GM19397 (cell line): ENCODE results near the gene SPHK1.

ENCODE experiments used
- ATAC-seq: cut with Tn5 transposase; IDR thresholded peaks from one replicate; pipeline ENCODE4 v1.9.1; 2021; ENCODE audit warnings: mild to moderate bottlenecking, moderate library complexity; ENCODE audit not compliant: unreplicated experiment

Gene SPHK1

DNA sequence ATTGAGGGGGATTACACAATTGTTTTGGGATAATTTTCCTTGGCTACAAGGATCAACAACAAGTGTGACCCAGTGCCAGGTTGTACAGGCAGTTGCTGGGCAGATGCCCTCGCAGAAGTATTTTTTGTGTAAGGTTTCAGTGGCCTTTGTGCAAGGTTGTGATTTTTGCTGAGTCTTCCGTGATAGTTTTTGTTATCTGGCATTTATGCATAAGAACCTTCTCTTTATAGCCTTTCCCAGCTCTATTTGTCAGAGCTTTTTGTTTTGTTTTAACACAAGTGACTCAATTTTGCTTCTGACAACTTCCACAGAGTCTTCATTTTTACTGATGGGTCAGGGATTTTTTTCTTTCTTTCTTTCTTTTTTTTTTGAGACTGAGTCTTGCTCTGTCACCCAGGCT is 23.9 kb upstream of the SPHK1 start:
- ATAC-seq = no peak

DNA sequence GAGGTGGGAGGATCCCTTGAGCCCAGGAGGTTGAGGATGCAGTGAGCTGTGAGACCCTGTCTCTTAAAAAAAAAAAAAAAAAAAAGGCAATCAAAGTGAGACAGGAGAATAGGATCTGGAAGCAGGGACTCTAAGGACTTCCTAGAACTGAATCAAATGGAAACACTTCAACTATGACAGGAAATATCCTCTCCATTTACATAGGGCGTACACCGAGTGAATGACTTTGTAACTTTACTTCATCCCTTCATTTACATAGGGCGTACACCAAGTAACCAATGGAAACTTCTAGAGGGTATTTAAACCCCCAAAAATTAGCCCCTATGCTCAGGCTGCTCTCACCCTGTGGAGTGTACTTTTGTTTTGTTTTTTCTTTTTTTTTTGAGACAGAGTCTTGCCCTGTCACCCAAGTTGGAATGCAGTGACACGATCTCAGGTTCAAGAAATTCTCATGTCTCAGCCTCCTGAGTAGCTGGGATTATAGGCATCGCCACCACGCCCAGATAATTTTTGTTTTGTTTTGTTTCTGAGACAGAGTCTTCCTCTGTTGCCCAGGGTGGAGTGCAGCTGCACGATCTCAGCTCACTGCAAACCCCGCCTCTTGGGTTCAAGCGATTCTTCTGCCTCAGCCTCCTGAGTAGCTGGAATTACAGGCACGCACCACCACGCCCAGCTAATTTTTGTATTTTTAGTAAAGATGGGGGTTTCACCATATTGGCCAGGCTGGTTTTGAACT is 21.1 kb upstream of the SPHK1 start:
- no peak for ATAC-seq

DNA sequence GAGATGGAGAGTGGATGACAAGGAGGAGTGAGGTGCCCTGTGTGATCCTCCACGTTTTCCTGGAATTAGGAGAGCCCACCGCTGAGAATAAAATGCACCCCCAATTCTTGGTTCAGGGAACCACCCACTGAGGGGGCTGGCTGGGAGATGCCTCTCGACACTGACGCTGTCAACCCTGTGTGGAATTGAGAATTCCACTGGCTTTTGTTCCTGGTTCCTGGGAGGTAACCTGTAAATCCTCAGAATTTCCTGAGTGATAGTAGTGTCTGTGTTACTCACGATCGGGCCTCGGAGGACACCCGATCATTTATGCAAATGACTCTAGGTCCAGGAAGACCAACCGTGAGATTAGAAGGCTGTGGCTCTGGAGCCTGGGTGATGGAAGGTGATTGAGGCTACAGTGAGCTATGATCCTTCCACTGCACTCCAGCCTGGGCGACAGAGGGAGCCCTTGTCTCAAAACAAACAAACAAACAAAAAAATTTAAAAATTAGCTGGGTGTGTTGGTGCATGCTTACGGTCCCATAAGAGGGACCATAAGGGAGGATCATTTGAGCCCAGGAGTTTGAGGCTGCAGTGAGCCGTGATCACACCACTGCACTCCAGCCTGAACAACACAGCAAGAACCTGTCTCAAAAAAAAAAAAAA is 19.0 kb upstream of the SPHK1 start:
- no peak for ATAC-seq

DNA sequence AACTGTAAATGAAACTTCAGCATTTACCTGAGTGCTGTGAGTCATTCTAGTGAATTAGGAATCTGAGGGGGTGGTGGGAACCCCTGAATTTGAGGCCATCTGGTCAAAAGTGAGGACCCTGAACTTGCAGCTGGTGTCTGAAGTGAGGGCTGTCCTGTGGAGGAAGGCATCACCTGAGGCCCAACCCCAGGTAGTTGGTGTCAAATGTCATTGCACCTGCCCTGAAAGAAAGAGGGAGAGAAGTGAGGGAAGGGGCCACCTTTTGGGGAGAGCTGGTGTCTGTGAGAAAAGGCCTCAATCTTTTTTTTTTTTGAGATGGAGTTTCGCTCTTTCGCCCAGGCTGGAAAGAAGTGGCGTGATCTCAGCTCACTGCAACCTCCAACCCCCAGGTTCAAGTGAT is 18.2 kb upstream of the SPHK1 start:
- ATAC-seq = no peak

DNA sequence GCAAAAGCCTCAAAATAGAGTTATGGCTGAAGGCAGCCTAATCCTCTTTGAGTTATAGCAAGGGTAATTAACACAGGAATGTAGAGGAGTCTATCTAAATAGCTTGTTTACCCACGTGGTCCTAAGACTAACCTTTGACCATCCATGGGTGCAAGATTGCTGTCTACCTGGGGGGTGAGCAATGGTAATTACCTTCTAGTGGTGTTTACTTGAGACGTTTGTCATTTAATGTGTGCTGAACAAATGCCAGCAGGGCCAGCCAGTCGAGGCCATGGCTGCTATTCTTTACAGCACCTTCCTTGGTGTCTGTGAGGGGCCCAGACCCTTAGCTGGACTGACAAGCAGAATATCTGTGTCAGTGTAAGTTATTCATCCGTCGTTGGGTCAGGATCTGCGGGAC is 16.8 kb upstream of the SPHK1 start:
- ATAC-seq = no peak

DNA sequence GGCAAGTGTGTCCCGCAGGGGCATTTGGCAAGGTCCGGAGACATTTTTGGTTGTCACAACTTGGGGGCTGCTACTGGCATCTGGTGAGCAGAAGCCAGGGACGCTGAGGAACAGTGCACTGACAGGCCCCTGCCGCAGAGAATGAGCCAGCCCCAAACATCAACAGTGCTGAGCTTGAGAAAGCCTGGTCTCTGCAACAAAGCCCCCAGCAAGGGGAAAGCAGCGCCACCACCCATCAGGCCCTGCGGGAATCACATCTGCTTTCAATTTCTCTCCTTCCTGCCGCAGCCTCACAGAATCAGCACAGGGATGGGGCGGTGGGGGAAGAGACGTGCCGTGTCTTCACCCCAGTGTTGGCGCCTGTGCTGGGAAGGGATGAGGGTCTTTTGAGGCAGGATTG is 15.9 kb upstream of the SPHK1 start:
- ATAC-seq = no peak

DNA sequence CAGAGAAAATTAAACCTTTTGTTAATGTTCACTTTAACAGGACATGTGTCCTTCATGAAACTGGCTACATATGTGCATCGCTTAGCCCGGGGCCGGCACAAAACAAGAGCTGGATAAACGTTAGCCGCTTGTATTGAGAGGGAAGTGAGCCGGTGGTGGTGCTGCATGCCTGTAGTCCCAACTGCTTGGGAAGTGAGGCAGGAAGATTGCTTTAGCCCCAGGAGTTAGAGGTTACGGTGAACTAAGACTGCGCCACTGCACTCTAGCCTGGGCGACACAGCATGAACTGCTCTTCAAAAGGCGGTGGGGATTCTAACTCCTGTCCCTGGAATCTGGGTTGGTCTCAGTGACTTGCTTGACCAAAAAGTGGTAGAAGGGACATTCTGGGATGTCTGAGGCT is 15.0 kb upstream of the SPHK1 start:
- no peak for ATAC-seq

DNA sequence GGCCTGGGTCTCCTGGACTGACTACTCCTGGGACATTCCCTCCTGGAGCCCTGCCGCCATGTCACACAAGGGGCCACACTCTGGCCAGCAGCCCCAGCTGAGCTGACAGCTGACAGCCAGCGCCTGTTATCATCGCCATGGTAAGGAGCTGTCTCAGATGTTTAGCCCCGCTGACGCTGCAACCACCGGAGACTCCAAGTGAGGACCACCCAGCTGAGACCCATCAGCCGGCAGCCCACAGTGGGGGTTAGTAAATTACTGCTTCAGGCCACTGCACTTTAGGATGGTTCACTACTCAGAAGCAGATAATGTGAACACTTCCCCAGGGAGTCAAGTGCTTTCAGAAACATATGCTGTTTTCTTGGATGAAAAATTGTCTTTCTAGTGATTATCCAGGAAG is 14.6 kb upstream of the SPHK1 start:
- ATAC-seq = no peak

DNA sequence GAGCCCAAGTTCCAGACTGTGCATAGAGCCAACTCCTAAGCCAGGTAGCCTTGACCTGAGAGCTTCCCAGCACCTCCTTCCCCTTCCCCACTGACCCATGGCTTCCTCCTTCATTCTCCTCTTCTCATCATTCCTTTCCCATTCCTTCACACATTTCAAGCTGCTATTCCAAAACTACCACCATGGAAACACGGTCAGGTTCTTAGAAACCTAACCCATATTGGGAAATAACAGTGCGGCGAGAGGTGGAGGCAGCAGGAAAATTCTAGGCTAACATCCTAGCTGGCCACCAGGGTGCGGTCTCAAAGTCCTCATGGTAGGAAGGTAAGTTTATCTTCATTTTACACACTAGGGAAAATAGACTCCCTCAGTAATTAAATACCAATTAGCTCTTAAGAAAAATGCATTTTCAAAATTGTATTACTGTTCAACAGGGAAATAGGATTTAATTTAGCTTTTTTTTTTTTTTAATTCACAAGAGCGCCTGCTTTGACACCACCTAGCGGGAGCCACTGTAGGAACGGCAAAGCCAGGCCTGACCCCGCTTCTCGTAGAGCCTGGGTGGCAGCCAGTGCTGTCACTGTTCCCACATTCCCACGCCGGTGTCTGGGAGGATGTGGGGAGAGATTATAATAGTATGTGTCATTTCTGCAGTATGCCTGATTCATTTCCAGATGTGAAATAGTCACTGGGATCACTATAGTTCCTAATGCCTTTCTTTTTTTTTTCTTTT is 14.0 kb upstream of the SPHK1 start:
- ATAC-seq = no peak

DNA sequence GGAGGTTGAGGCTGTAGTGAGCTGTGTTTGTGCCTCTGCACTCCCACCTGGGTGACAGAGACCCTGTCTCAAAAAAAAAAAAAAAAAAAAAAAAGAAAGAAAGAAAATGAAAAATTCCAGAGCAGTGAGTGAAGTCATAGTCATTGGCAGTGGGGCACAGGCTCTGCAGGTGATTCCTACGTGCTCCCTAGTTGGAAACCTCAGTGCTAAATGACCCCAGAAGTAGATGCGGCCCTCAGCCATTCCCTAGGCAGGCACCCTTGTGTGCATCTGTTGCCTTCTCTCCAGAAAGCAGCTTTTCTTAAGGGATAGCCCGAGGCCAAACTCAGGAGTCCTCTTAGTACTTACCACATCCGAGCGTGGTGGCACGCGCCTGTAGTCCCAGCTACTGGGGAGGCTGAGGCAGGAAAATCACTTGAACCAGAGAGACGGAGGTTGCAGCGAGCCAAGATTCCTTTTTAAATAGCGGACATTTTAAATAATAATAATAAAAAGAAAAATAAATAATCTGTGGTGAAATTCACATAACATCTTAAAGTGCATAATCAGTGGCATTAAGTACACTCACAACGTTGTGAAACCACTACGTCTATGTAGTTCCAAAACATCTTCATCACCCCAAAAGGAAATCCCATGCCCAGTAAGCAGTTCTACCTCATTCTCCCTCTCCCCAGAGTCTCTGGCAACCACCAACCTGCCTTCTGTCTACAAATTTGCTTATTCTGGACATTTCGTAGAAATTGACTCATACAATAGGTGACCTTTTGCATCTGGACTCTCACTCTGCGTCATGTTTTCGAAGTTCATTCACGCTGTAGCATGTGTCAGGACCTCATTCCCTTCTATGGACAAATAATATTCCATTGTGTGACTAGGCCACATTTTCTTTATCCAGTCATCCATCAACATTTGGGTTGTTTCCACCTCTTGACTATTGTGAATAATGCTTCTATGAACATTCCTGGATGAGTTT is 12.5 kb upstream of the SPHK1 start:
- ATAC-seq = no peak

DNA sequence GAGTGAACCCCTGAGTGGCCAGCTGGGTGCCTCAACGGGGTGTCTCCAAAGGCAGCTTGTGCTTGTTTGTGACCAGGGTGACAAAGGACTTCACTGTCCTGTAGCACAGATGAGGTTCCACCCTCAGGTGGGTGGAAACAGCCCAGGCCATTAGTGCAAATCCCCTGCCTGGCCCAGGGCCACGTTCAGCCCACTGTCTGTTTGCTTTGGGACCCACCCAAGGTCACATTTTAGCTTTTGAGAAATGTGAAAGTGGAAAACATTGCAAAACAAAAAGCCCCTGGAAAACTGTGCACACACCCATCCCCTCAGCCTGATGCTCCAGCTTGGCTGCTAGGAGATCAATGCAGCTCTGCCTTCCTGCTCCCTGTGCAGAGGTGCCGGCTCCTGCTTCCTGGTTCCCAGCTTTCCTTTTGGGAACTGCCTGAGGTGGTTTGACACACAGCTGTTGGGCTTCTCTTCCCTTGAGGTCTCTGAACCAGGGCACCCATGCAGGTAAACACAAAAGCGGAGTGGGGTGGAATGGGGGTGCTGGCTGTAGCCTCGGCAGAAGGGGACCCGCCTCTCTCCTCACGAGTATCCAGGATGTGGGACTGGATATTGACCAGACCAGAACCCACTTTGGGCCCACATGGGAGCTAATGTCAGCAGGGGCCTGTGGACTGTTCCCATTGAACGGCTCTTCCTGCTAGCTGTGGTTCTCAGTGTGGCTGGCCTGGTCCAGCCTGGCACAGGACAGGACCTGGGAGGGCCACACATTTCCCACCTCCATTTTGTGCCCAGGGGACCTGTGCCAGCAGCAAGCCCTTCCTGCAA is 7.9 kb upstream of the SPHK1 start:
- no peak for ATAC-seq

DNA sequence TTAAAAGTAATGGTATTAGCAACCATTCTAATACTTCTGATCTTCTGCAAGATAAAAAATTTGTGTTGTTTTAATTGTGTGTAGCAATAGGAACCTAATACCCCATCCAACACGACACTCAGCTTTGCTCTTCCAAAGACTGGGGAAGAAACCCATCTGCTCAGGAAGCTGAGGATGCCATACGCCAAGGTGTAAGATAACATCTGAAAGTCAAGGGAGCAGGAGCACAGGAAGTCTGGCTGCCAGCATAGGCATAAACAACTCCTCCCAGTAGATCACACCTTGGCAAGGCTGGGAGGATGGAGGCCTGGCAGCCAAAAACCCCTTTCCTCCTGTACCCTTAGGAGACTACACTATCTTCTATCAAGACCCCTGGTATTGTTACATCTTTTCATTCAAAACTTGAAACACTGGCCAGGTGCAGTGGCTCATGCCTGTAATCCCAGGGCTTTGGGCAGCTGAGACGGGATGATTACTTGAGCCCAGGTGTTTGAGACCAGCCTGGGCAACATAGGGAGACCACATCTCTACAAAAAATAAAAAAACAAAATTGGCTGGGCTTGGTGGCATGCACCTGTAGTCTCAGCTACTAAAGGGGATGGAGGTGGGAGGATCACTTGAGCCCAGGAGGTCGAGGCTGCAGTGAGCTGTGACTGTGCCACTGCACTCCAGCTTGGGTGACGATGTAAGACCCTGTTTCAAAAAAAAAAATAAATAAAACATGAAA is 5.7 kb upstream of the SPHK1 start:
- ATAC-seq = no peak

DNA sequence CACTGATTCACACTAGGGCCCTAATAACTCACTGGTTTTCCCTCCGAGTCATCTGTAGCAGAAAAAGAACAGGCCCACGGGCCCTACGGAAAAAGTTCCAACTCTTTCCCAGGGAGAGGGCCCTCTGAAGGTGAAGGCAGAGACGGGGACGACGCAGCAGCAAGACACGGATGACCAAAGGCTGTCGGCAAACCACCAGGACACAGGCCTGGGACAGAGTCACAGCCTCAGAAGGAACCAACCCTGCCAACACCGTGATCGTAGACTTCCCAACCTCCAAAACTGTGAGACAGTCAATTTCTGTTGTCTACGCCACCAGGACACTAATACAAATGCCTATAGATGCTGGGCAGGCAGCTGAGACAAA is 5.2 kb upstream of the SPHK1 start:
- no peak for ATAC-seq

DNA sequence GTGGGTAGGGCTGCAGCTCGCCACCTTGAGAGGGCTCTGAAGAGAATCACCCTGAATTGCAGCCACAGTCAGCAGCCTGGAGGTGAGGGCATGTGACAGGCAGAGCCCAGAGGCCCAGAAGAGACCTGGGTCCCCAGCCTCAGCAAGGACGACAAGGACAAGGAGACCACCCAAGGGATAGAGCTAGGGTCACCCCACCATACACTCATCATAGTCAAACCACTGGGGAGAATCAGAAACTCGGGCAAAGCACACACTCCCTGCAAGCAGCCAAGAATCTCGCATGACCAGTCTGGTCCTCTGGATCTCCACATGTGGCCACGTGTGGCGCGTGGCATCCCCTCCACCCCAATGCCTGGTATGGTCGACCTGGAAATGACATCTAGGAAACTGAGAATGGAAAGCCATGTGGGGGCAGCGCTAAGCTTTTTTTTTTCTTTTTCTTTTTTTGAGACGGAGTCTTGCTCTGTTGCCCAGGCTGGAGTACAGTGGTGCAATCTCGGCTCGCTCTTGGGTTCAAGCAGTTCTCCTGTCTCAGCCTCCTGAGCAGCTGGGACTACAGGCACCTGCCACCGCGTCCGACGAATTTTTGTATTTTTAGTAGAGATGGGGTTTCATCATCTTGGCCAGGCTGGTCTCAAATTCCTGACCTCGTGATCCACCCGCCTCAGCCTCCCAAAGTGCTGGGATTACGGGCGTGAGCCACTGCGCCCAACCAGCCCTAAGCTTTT is 4.6 kb upstream of the SPHK1 start:
- ATAC-seq = no peak

DNA sequence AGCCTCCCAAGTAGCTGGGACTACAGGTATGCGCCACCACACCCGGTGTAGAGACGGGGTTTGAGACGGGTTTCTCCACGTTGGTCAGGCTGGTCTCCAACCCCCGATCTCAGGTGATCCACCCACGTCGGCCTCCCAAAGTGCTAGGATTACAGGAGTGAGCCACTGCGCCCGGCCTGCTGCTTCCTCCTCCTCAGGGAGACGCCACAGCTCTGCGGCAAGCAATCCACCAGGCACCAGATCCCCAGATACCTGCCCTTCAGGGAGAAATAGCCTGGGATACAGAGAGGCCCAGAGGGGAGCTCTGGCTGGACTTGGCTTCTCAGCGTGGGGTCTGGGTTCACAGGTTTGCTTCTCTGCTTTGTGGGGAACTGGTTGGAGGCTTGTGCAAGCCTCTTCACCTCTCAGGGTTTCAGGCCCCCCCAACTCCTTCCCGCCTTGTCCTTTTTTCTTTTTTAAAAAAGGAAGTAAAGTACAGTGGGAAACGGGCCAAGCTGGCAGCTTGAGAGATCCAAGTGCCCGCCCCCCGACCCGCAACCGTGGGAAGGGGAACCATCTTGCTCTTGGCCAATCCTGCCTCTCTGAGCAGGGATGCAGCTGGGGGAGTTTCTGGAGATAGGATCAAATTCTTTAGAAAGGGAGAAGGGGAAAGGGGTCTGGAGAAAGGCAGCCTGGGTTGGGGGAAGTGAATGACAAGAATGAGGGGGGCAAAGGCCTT is 2.6 kb upstream of the SPHK1 start:
- ATAC-seq = no peak

DNA sequence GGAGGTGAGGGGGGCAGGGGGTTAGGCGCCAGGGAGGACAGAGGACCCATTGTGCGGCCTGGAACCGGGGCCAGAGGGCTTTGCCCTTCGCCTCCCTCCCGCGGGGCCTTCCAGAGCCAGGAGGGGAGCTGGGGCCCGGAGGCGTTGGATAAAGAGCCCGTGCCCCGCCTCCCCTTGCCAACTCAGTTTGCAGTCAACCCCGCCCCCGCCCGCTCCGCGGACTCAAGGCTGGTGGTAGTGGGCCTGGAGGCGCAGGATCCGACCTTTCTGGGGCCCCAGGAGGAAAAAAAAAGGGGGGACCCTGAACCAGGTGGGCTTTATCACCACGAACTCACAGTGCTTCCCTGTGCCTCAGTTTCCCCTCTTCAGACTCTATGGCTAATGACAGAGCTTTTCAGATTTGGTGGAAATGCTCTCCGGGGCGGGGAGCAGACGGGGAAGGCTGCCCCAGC is 2.0 kb upstream of the SPHK1 start:
- ATAC-seq = no peak

DNA sequence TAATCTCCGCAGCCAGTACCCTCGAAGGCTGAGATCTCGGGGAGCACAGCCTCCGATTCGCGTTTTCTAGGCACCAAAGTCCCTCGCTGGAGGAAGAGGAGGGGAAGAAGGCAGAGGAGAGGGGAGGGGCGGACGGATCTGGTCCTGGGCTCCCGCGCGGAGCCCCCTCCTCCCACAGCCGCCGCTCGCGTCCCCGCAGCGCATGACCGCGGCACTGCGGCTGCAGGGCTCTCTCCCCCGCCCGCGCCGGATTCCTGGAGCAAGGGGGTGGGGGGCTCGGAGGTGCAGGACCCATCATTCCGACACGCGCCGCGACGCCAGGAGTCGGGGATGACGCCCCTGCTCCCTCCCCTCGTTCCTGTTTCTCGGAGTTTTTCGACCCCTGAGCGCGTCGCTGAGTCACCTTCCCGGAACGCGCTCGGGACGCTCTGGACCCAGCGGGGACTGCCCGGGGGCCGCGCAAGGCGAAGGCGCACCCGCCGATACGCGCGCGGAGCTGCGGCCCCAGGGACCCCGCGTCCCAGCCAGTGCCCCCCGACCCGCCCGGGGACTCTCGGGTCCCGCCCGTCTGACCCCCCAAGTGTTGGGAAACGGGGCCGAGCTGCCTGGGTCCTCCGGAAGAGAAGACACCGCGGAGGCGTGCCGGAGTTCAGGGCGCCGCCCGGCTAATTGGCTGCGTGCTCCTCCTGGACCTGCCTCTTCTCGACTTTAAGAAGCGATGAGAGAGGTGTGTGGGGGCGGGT is 1.4 kb upstream of the SPHK1 start:
- no peak for ATAC-seq
